H1 (cell line): Measurements from ENCODE around the gene IQSEC3. TPM values are rescaled to one million over a fixed set of nuclear protein-coding genes. Genes with fewer than 3 reads are reported as not detected.
A peak's percentile ranks its signal among the peaks of the same experiment; 100 is the strongest.

Experiments used
- ATF2 ChIP-seq: IDR thresholded peaks from 2 replicates; pipeline ENCODE4 v1.6.1; 2012; ENCODE audit warnings: low read length, inconsistent platforms
- BACH1 ChIP-seq: IDR thresholded peaks from 2 replicates; pipeline ENCODE4 v1.6.1; 2012; ENCODE audit warnings: low read length, improper control_type of control experiment
- CBX5 ChIP-seq: fragments of 300-800, 300-1000 bp; sonication (generic); IDR thresholded peaks from 2 replicates; pipeline ENCODE4 v1.7.1; 2016; ENCODE audit warnings: antibody characterized with exemption, low read length, low read depth
- CBX8 ChIP-seq: fragments of 300-800, 300-1000 bp; sonication (generic); IDR thresholded peaks from 2 replicates; pipeline ENCODE4 v1.7.1; 2016; ENCODE audit warnings: low read depth, low read length, borderline replicate concordance
- NRF1 ChIP-seq: IDR thresholded peaks from 2 replicates; pipeline ENCODE4 v1.6.1; 2011; ENCODE audit warnings: mild to moderate bottlenecking, low read depth, low read length, improper control_type of control experiment
- RAD21 ChIP-seq, 2 experiments: IDR thresholded peaks in 1 of 2; conservative IDR thresholded peaks in 1 of 2; 2 replicates each; pipeline ENCODE4 v1.6.1; 2011; ENCODE audit warnings: low read depth in 2 of 2, low read length in 2 of 2, improper control_type of control experiment in 1 of 2, inconsistent platforms in 1 of 2, mild to moderate bottlenecking in 1 of 2, moderate library complexity in 1 of 2
- TAF1 ChIP-seq: IDR thresholded peaks from 2 replicates; pipeline ENCODE4 v1.6.1; 2011; ENCODE audit warnings: mild to moderate bottlenecking, low read depth, low read length
- polyA plus RNA-seq, 7 experiments: library from polyadenylated mRNA; depleted of rRNA in 3 of 7; stranded (reverse) in 5 of 7; unstranded in 2 of 7; fragments of >200 nt in 5 of 7; fragments of 200-250 nt in 2 of 7; gene quantifications; 1 replicate in 5 of 7; 2 replicates in 1 of 7; 4 replicates in 1 of 7; pipeline versions ENCODE4 v1.2.1 to v1.2.3, GENCODE V29; 2011 to 2013; ENCODE audit warnings: missing spikeins in 2 of 7, mixed read lengths in 2 of 7
- total RNA-seq: library from RNA; stranded (reverse); fragmentation: NEBNext Ultra II Directional; extraction: Animal tissue kit (Norgen Biotek cat#: 25700); gene quantifications from 2 replicates; pipeline ENCODE4 v1.2.1, GENCODE V29; 2021
- TF ChIP-seq, protein P1 (sequence below), 3 experiments: IDR thresholded peaks; 1 replicate in 2 of 3; 2 replicates in 1 of 3; pipeline versions ENCODE4 v1.5.1 to v1.6.1; 2011; ENCODE audit warnings: low read length in 3 of 3, mild to moderate bottlenecking in 3 of 3, inconsistent platforms in 2 of 3, low read depth in 1 of 3, moderate library complexity in 1 of 3; ENCODE audit not compliant: insufficient read depth in 1 of 3; ENCODE audit errors: control extremely low read depth in 1 of 3

The IQSEC3 gene
- total and polyA plus RNA-seq, 2 of the 8 experiments (the other 6 are each of a cell fraction or from before 2014, with no cell fraction given) = 1.2 to 3.1 TPM

GRCh38 chr12:168763-169525 lies 102.4 kb downstream of the IQSEC3 start (continued):
- TF ChIP-seq CBX8 = no peak
- TF ChIP-seq, protein P1, sequence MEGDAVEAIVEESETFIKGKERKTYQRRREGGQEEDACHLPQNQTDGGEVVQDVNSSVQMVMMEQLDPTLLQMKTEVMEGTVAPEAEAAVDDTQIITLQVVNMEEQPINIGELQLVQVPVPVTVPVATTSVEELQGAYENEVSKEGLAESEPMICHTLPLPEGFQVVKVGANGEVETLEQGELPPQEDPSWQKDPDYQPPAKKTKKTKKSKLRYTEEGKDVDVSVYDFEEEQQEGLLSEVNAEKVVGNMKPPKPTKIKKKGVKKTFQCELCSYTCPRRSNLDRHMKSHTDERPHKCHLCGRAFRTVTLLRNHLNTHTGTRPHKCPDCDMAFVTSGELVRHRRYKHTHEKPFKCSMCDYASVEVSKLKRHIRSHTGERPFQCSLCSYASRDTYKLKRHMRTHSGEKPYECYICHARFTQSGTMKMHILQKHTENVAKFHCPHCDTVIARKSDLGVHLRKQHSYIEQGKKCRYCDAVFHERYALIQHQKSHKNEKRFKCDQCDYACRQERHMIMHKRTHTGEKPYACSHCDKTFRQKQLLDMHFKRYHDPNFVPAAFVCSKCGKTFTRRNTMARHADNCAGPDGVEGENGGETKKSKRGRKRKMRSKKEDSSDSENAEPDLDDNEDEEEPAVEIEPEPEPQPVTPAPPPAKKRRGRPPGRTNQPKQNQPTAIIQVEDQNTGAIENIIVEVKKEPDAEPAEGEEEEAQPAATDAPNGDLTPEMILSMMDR (IDR thresholded peaks at IDR 0.05; ENCODE audit: control extremely low read depth in 1 of 3, insufficient read depth in 1 of 3, low read depth in 1 of 3, low read length in 3 of 3) = peak in 2 of 3 experiments; percentile 32 to 38; a peak in 2 of 4 replicates
- no peak for TF ChIP-seq ATF2
- TF ChIP-seq NRF1 = no peak
- no peak for TF ChIP-seq TAF1
- no peak for TF ChIP-seq CBX5
- 0 out of 4 replicates have a peak, but pooled peaks of 1 of the 2 experiments have one; percentile 18 for TF ChIP-seq RAD21 (IDR thresholded peaks at IDR 0.05 in 1 of 2, conservative IDR thresholded peaks at IDR 0.05 in 1 of 2; ENCODE audit: low read depth in 2 of 2, low read length in 2 of 2)
- no peak for TF ChIP-seq BACH1
